ENCODE data around the gene SLC30A5.
"Not testable (repeated sequence)": the region's sequence is repeated elsewhere in the genome, so short reads cannot be mapped to it uniquely, and the experiment has no call there.

Gene SLC30A5

GRCh38 chr5:69105996-69106906 is 12.4 kb downstream of the SLC30A5 start:
- DNase-seq = no peak

- DNase-seq = not testable (repeated sequence)
These were observed 14.6 kb downstream of the SLC30A5 start for GRCh38 chr5:69108367-69108766.

GRCh38 chr5:69113851-69114250 is 20.0 kb downstream of the SLC30A5 start:
- DNase-seq = no peak

- no peak for DNase-seq
These were observed 21.7 kb downstream of the SLC30A5 start for GRCh38 chr5:69115526-69115925.

- no peak for DNase-seq
These were observed 35.6 kb downstream of the SLC30A5 start for GRCh38 chr5:69129413-69129812.

- no peak for DNase-seq
These were observed 36.4 kb downstream of the SLC30A5 start for GRCh38 chr5:69130241-69130640.

GRCh38 chr5:69131304-69131703 is 37.5 kb downstream of the SLC30A5 start:
- DNase-seq = no peak

GRCh38 chr5:69134126-69134525 is 40.3 kb downstream of the SLC30A5 start:
- DNase-seq = no peak

- no peak for DNase-seq
These were observed 42.5 kb downstream of the SLC30A5 start for GRCh38 chr5:69136293-69136692.

- not testable (repeated sequence) for DNase-seq
These were observed 43.4 kb downstream of the SLC30A5 start for GRCh38 chr5:69137208-69137607.

- DNase-seq = no peak
These were observed 44.0 kb downstream of the SLC30A5 start for GRCh38 chr5:69137807-69138206.

- DNase-seq = no peak
These were observed 45.0 kb downstream of the SLC30A5 start for GRCh38 chr5:69138766-69139165.

GRCh38 chr5:69140239-69140638 is 46.4 kb downstream of the SLC30A5 start:
- DNase-seq = not testable (repeated sequence)

GRCh38 chr5:69140827-69141226 is 47.0 kb downstream of the SLC30A5 start:
- no peak for DNase-seq

GRCh38 chr5:69148576-69148975 is 54.8 kb downstream of the SLC30A5 start:
- not testable (repeated sequence) for DNase-seq

- DNase-seq = no peak
These were observed 55.3 kb downstream of the SLC30A5 start for GRCh38 chr5:69148981-69149675.

GRCh38 chr5:69149676-69150010 is 55.8 kb downstream of the SLC30A5 start:
- DNase-seq = no peak

- DNase-seq = no peak
These were observed 58.9 kb downstream of the SLC30A5 start for GRCh38 chr5:69152731-69153130.

GRCh38 chr5:69156456-69156855 is 62.6 kb downstream of the SLC30A5 start:
- DNase-seq = no peak

GRCh38 chr5:69158039-69158438 is 64.2 kb downstream of the SLC30A5 start:
- DNase-seq = no peak

- DNase-seq = no peak
These were observed 66.8 kb downstream of the SLC30A5 start for GRCh38 chr5:69160651-69161050.

- DNase-seq = peak; percentile 89
These were observed 73.1 kb downstream of the SLC30A5 start, which contains the start of gene CCNB1 for GRCh38 chr5:69166686-69167492. CCNB1 (plus strand) TSS chr5:69167150; CDS start chr5:69167263, 113 bp downstream.

GRCh38 chr5:69167493-69167855 is 73.7 kb downstream of the SLC30A5 start:
- DNase-seq = no peak

All from NCI-H1694 treated with DMSO at 0.1 percent for 48 hours (cell line).